ENCODE data around the gene UBE3B.

- TF ChIP-seq EZH2 (IDR thresholded peaks at IDR 0.05; ENCODE audit: low read length) = no peak
- no peak for TF ChIP-seq CTCF (optimal IDR thresholded peaks at IDR 0.05 in 1 of 3, IDR thresholded peaks at IDR 0.05 in 1 of 3, conservative IDR thresholded peaks at IDR 0.05 in 1 of 3; ENCODE audit: extremely low read depth in 1 of 3, insufficient read depth in 2 of 3, low read length in 3 of 3)
Measured at GRCh38 chr12:109487181-109488050, 10.0 kb downstream of the UBE3B start.
